CD8-positive, alpha-beta memory T cell (primary cell): ENCODE data around the gene OPRM1. TPM values are rescaled to one million over a fixed set of nuclear protein-coding genes. Genes with fewer than 3 reads are reported as not detected.

ENCODE experiments used
- CTCF ChIA-PET: fragments of 350-600 bp; sonication (Branson Sonifier 250); formaldehyde crosslinking; loops from one replicate; lab custom pipeline; 2021; ENCODE audit warnings: antibody characterized with exemption; lab: Charles Lee
- POLR2A ChIA-PET: fragments of 350-600 bp; sonication (Branson Sonifier 250); formaldehyde crosslinking; loops from one replicate; lab custom pipeline; 2021; ENCODE audit warnings: antibody characterized with exemption; lab: Charles Lee
- DNase-seq, 5 donors: peaks; one replicate each; pipeline versions ENCODE4 v3.0.0 to v3.0.0-alpha.2; 2020 to 2022; ENCODE audit warnings: mixed read lengths in 1 of 5
- H3K27ac ChIP-seq: one replicate; pipeline ENCODE4 v1.7.0; 2013; ENCODE audit warnings: low read depth, mild to moderate bottlenecking, low read length, moderate library complexity
- H3K27me3 ChIP-seq: 2 replicates; pipeline ENCODE4 v1.7.0; 2013; ENCODE audit warnings: low read length, mild to moderate bottlenecking; ENCODE audit not compliant: insufficient read depth, poor library complexity, severe bottlenecking
- H3K36me3 ChIP-seq: 2 replicates; pipeline ENCODE4 v1.7.0; 2013; ENCODE audit warnings: mild to moderate bottlenecking, low read length, moderate library complexity; ENCODE audit not compliant: insufficient read depth
- H3K4me1 ChIP-seq: 2 replicates; pipeline ENCODE4 v1.7.0; 2013; ENCODE audit warnings: mild to moderate bottlenecking, low read length, moderate library complexity; ENCODE audit not compliant: insufficient read depth
- H3K4me3 ChIP-seq: 2 replicates; pipeline ENCODE4 v1.7.0; 2013; ENCODE audit warnings: mild to moderate bottlenecking, low read length
- H3K9me3 ChIP-seq: 2 replicates; pipeline ENCODE4 v1.7.0; 2013; ENCODE audit warnings: mild to moderate bottlenecking, low read length
- H3K27ac Mint-ChIP-seq, 8 donors: one replicate each; pipeline ENCODE4 v1.8.0; 2020 to 2021; ENCODE audit warnings: mixed read lengths in 8 of 8, mild to moderate bottlenecking in 6 of 8, inconsistent platforms in 3 of 8, moderate library complexity in 3 of 8
- H3K27me3 Mint-ChIP-seq, 2 donors: one replicate each; pipeline ENCODE4 v1.8.0; 2020 to 2021; ENCODE audit warnings: mixed read lengths in 2 of 2, mild to moderate bottlenecking in 1 of 2, moderate library complexity in 1 of 2
- H3K36me3 Mint-ChIP-seq, 3 donors: one replicate each; pipeline ENCODE4 v1.8.0; 2020 to 2021; ENCODE audit warnings: mixed read lengths in 3 of 3, inconsistent platforms in 1 of 3, mild to moderate bottlenecking in 1 of 3
- H3K4me1 Mint-ChIP-seq, 3 donors: one replicate each; pipeline ENCODE4 v1.8.0; 2020 to 2021; ENCODE audit warnings: mixed read lengths in 3 of 3, inconsistent platforms in 1 of 3, mild to moderate bottlenecking in 1 of 3
- H3K4me3 Mint-ChIP-seq, 7 donors: one replicate each; pipeline ENCODE4 v1.8.0; 2020 to 2021; ENCODE audit warnings: mixed read lengths in 7 of 7, mild to moderate bottlenecking in 6 of 7, moderate library complexity in 4 of 7, inconsistent platforms in 2 of 7
- H3K9me3 Mint-ChIP-seq, 5 donors: one replicate each; pipeline ENCODE4 v1.8.0; 2020 to 2022; ENCODE audit warnings: mixed read lengths in 5 of 5, mild to moderate bottlenecking in 3 of 5, moderate library complexity in 2 of 5, inconsistent platforms in 1 of 5
- polyA plus RNA-seq: library from polyadenylated mRNA; unstranded; fragments of 300-500 nt; fragmentation: Illumina TruSeq; gene quantifications from one replicate; pipeline ENCODE4 v1.2.3, GENCODE V29; 2021
- total RNA-seq, 2 experiments: library from RNA; stranded (reverse); gene quantifications; one replicate each; pipeline ENCODE4 v1.2.3, GENCODE V29; 2021

OPRM1 gene
- total and polyA plus RNA-seq, 3 experiments from 2014 or later: not detected

GRCh38 chr6:154292066-154292465 is 253.0 kb downstream of the OPRM1 start:
- ChIA-PET POLR2A (no interaction called here), CTCF (no interaction called here)
- Mint-ChIP-seq H3K4me1 (no peaks in the 10 kb centered on the region), H3K9me3 (no peaks in the 10 kb centered on the region), H3K27ac (no peak overlapping the region), H3K4me3 (no peak overlapping the region), H3K27me3 (peaks cover 3 to 4% of the 10 kb centered on the region in 2 donors), H3K36me3 (peaks cover 0 to 4% (median 0%) of the 10 kb centered on the region in 3 donors)
- Histone ChIP-seq H3K27me3 (no peaks in the 10 kb centered on the region), H3K4me3 (no peak overlapping the region), H3K36me3 (no peaks in the 10 kb centered on the region), H3K27ac (no peak overlapping the region), H3K4me1 (no peaks in the 10 kb centered on the region), H3K9me3 (no peaks in the 10 kb centered on the region)
- DNase-seq: no peak

- Mint-ChIP-seq H3K4me3 (no peak overlapping the region), H3K4me1 (no peaks in the 10 kb centered on the region), H3K36me3 (peaks cover 0 to 4% (median 0%) of the 10 kb centered on the region in 3 donors), H3K9me3 (no peaks in the 10 kb centered on the region), H3K27me3 (peaks cover 3 to 4% of the 10 kb centered on the region in 2 donors), H3K27ac (peak overlapping the region in 1 of 8 donors; percentile 13)
- ChIA-PET POLR2A (no interaction called here), CTCF (no interaction called here)
- Histone ChIP-seq H3K4me3 (no peak overlapping the region), H3K27me3 (no peaks in the 10 kb centered on the region), H3K9me3 (no peaks in the 10 kb centered on the region), H3K4me1 (no peaks in the 10 kb centered on the region), H3K36me3 (no peaks in the 10 kb centered on the region), H3K27ac (no peak overlapping the region)
- DNase-seq: no peak
Measured at GRCh38 chr6:154292855-154293519, 253.9 kb downstream of the OPRM1 start.

GRCh38 chr6:154295733-154296132 is 256.7 kb downstream of the OPRM1 start:
- peaks cover 3 to 4% of the 10 kb centered on the region in 2 donors for H3K27me3 Mint-ChIP-seq
- no peak for DNase-seq
- H3K4me1 Mint-ChIP-seq: no peaks in the 10 kb centered on the region
- no peak overlapping the region for H3K27ac Mint-ChIP-seq
- no peaks in the 10 kb centered on the region for H3K9me3 Mint-ChIP-seq
- POLR2A ChIA-PET: no interaction called here
- no peak overlapping the region for H3K4me3 Mint-ChIP-seq
- Histone ChIP-seq H3K36me3 (no peaks in the 10 kb centered on the region), H3K27me3 (no peaks in the 10 kb centered on the region), H3K9me3 (no peaks in the 10 kb centered on the region), H3K4me1 (no peaks in the 10 kb centered on the region), H3K4me3 (no peak overlapping the region), H3K27ac (no peak overlapping the region)
- CTCF ChIA-PET: no interaction called here
- peaks cover 0 to 4% (median 0%) of the 10 kb centered on the region in 3 donors for H3K36me3 Mint-ChIP-seq
